Measurements from ENCODE around the gene TAB3.

The TAB3 gene

GRCh38 chrX:30920271-30920670 lies 31.2 kb upstream of the TAB3 start:
- TF ChIP-seq, protein P1, sequence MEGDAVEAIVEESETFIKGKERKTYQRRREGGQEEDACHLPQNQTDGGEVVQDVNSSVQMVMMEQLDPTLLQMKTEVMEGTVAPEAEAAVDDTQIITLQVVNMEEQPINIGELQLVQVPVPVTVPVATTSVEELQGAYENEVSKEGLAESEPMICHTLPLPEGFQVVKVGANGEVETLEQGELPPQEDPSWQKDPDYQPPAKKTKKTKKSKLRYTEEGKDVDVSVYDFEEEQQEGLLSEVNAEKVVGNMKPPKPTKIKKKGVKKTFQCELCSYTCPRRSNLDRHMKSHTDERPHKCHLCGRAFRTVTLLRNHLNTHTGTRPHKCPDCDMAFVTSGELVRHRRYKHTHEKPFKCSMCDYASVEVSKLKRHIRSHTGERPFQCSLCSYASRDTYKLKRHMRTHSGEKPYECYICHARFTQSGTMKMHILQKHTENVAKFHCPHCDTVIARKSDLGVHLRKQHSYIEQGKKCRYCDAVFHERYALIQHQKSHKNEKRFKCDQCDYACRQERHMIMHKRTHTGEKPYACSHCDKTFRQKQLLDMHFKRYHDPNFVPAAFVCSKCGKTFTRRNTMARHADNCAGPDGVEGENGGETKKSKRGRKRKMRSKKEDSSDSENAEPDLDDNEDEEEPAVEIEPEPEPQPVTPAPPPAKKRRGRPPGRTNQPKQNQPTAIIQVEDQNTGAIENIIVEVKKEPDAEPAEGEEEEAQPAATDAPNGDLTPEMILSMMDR (IDR thresholded peaks at IDR 0.05; ENCODE audit: low read depth, low read length, missing control alignments), result no peak
- no peak for DNase-seq (ENCODE audit: low read depth)
- no peak overlapping the region for H3K4me3 ChIP-seq (ENCODE audit: low read depth, low read length)

DNA sequence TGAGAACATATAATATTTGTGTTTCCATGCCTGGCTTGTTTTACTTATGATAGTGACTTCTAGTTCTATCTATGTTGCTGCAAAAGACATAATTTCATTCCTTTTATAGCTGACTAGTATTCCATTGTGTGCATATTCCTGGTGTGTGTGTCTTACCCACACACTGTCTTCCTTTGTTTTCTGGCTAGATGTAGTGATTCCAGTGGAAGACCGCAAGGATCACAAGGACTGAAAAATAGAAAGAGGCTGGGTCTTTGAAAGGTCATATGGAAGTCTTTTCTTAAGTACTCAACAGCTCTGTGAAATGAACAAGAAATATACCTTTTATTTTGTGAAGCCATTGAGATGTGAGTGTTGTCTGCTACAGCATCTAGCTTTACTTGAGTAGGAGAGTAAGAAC lies 29.4 kb upstream of the TAB3 start:
- no peak overlapping the region for H3K4me3 ChIP-seq (ENCODE audit: low read depth, low read length)
- no peak for DNase-seq (ENCODE audit: low read depth)
- TF ChIP-seq, protein P1 (IDR thresholded peaks at IDR 0.05; ENCODE audit: low read depth, low read length, missing control alignments), result no peak

DNA sequence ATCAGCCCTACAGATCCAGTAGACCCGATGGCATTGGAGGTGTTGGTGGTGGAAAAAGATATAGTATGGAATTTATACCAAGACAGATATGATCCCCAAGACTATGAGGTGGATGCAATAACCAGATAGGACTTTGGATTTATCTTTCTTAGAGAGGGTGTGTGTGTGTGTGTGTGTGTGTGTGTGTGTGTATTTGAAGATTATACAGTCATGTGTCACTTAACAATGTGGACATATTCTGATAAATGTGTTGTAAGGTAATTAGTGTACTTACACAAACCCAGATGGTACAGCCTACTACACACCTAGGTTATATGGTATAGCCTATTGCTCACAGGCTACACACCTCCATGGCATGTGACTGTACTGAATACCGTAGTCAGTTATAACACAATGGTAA lies 24.4 kb upstream of the TAB3 start:
- no peak overlapping the region for H3K4me3 ChIP-seq (ENCODE audit: low read depth, low read length)
- no peak for DNase-seq (ENCODE audit: low read depth)
- TF ChIP-seq, protein P1 (IDR thresholded peaks at IDR 0.05; ENCODE audit: low read depth, low read length, missing control alignments), result no peak

- DNase-seq (ENCODE audit: low read depth), result no peak
- no peak overlapping the region for H3K4me3 ChIP-seq (ENCODE audit: low read depth, low read length)
- TF ChIP-seq, protein P1 (IDR thresholded peaks at IDR 0.05; ENCODE audit: low read depth, low read length, missing control alignments), result no peak
These were observed 21.2 kb upstream of the TAB3 start for GRCh38 chrX:30910124-30910860.

DNA sequence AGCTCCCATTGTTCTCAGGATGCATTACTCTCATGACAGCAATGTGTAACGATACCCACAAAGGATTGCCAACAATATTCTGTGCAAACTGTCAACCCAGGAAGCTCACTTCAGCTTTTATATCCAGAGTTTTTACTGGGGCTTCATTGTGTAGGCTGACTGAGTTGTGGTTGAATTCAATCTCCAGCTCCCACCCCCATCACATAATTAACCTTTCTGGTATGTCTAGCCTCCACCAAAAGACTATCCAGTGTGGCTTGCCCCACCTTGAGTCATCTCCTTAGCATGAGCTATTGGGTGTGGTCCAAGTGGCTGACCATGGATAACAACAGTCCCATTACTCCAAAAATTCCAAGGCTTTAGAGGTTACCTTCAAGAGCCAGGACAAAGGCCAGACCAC lies 17.7 kb upstream of the TAB3 start:
- TF ChIP-seq, protein P1 (IDR thresholded peaks at IDR 0.05; ENCODE audit: low read depth, low read length, missing control alignments), result no peak
- DNase-seq (ENCODE audit: low read depth), result no peak
- no peak overlapping the region for H3K4me3 ChIP-seq (ENCODE audit: low read depth, low read length)

DNA sequence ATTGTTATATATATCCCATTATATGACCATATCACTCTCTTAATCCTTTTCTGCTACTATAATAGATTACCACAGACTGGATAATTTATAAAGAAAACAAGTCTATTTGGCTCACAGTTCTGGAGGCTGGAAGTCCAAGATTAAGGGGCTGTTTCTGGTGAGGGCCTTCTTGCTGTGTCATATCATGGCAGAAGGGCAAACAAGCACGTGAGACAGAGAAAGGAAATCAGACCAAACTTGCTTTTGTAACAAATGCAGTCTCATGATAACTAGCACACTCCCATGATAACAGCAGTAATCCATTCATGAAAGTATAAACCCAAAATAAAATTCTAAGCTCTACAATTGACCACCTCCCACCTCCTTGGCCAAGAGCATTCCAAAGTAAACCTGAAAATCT lies 16.3 kb upstream of the TAB3 start:
- no peak for DNase-seq (ENCODE audit: low read depth)
- H3K4me3 ChIP-seq (ENCODE audit: low read depth, low read length), result no peak overlapping the region
- TF ChIP-seq, protein P1 (IDR thresholded peaks at IDR 0.05; ENCODE audit: low read depth, low read length, missing control alignments), result no peak

- H3K4me3 ChIP-seq (ENCODE audit: low read depth, low read length), result no peak overlapping the region
- DNase-seq (ENCODE audit: low read depth), result no peak
- TF ChIP-seq, protein P1 (IDR thresholded peaks at IDR 0.05; ENCODE audit: low read depth, low read length, missing control alignments), result no peak
These were observed 15.6 kb upstream of the TAB3 start for GRCh38 chrX:30904632-30905031.

All from GM12864 (cell line).